Adrenal gland (tissue), 12 donors: Measurements from ENCODE around the gene DHX38. TPM values are rescaled to one million over a fixed set of nuclear protein-coding genes. Genes with fewer than 3 reads are reported as not detected.

Experiments used
- DNase-seq, 7 donors: peaks; one replicate each; pipeline ENCODE4 v3.0.0-alpha.2; 2019 to 2020
- H3K27ac ChIP-seq, 5 donors: fragments of 200-600 bp; sonication (generic) in 4 of 5; 1 replicate in 3 of 5; 2 replicates in 2 of 5; pipeline versions ENCODE4 v1.5.1 to v1.8.0; 2016 to 2020; ENCODE audit warnings: mild to moderate bottlenecking in 1 of 5
- H3K27me3 ChIP-seq: fragments of 200-600 bp; 2 replicates; pipeline ENCODE4 v1.8.0; 2021
- H3K36me3 ChIP-seq, 2 donors: fragments of 200-600 bp; replicated peaks in 1 of 2; 1 replicate in 1 of 2; 2 replicates in 1 of 2; pipeline versions ENCODE4 v1.5.1 to v1.8.0; 2018 to 2022
- H3K4me1 ChIP-seq, 2 donors: fragments of 200-600 bp; replicated peaks in 1 of 2; 1 replicate in 1 of 2; 2 replicates in 1 of 2; pipeline versions ENCODE4 v1.5.1 to v1.8.0; 2018 to 2021
- H3K4me3 ChIP-seq, 4 donors: fragments of 200-600 bp; sonication (generic) in 3 of 4; one replicate each; pipeline ENCODE4 v1.5.1; 2016 to 2018
- H3K9me3 ChIP-seq, 3 donors: fragments of 200-600 bp; sonication (generic) in 1 of 3; replicated peaks in 1 of 3; 1 replicate in 2 of 3; 2 replicates in 1 of 3; pipeline versions ENCODE4 v1.5.1 to v1.8.0; 2016 to 2021
- POLR2A ChIP-seq, 2 donors: fragments of 450-650 bp; IDR thresholded peaks; one replicate each; pipeline ENCODE4 v1.6.1; 2017; ENCODE audit warnings: antibody characterized with exemption in 2 of 2, mild to moderate bottlenecking in 2 of 2, moderate library complexity in 1 of 2
- WGBS, 4 donors: extraction: QIAGEN DNeasy Blood & Tissue Kit in 2 of 4; methylation state at CpG; one replicate each; pipeline versions ENCODE4 v1.1.5 to v1.1.7; 2013 to 2017; 5-methylcytosine and 5-hydroxymethylcytosine counted together
- intact Hi-C, 2 donors: fragments of 100-400 bp; cut with DNase I; formaldehyde crosslinking; loops; one replicate each; pipeline versions ENCODE4 v1.14.1 to v1.15.0; 2022 to 2023
- polyA plus RNA-seq, 3 donors: library from polyadenylated mRNA; stranded (reverse); fragments of 200-250 nt in 2 of 3; fragments of 350-450 nt in 1 of 3; fragmentation: Illumina TruSeq in 1 of 3; extraction: RNeasy Lipid Tissue Mini Kit (QIAGEN cat#74804) in 1 of 3; gene quantifications; one replicate each; pipeline ENCODE4 v1.2.3, GENCODE V29; 2013 to 2014
- total RNA-seq, 9 donors: library from RNA; depleted of rRNA in 4 of 9; stranded (reverse); fragments of >200 nt in 4 of 9; fragments of 120-200 nt in 1 of 9; fragmentation: NEBNext Ultra II Directional in 1 of 9; extraction: Animal tissue kit (Norgen Biotek cat#: 25700) in 1 of 9; gene quantifications; one replicate each; pipeline versions ENCODE4 v1.1.0 to v1.2.4, GENCODE V29; 2013 to 2023
- TF ChIP-seq, protein P1 (sequence below), 6 experiments: fragments of 450-650 bp in 4 of 6; fragments of 200-600 bp in 2 of 6; sonication (generic) in 1 of 6; IDR thresholded peaks; 1 replicate in 5 of 6; 2 replicates in 1 of 6; pipeline versions ENCODE4 v1.5.1 to v1.8.0; 2016 to 2021; ENCODE audit warnings: antibody characterized with exemption in 6 of 6, mild to moderate bottlenecking in 2 of 6, moderate library complexity in 1 of 6
- donor health status: healthy with polysubstance abuse.
- donor health status: Bipolar disorder and iron deficiency.
- donor health status: DM: yes; HTN: yes; CAD: no.
- donor health status: DM: no; HTN: no; CAD: no.
- donor health status: DM: no; HTN: no; CAD: no.
- donor health status: DM: yes; HTN: yes; CAD: no.

DHX38 gene
- total and polyA plus RNA-seq, 12 donors = 31.9 to 93.1 (median 45.0) TPM

GRCh38 chr16:72139908-72140307, 46.3 kb downstream of the DHX38 start:
- H3K4me3 ChIP-seq = no peak overlapping the region
- DNase-seq = no peak
- intact Hi-C loops = no loop called here

DNA sequence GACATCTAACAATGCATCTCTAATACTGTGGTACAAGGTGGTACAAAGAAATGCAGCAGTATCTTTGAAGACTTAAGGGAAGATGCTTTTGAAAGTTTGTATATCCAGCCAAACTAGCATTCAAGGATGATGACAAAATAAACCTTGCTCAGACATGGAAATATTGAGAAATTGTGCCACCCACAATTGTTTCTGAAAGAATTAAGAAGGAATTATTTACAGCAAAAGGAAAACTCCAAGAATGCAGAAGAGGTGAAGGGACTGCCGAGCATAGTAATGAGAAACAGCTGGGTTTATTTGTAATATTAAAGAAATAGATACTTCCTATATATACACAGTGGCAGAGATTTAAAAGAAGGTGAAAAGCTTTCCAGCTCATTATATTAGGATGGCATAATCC, 48.8 kb downstream of the DHX38 start:
- WGBS, 4 donors = 67 to 81% (median 75%) methylated on average over 1 of the region's 1 CpG
- Histone ChIP-seq H3K4me1 (no peaks in the 10 kb centered on the region), H3K4me3 (no peak overlapping the region), H3K27ac (no peak overlapping the region), H3K9me3 (no peaks in the 10 kb centered on the region), H3K36me3 (no peaks in the 10 kb centered on the region), H3K27me3 (no peaks in the 10 kb centered on the region)
- no peak for DNase-seq
- intact Hi-C loops = no loop called here
- TF ChIP-seq POLR2A (IDR thresholded peaks at IDR 0.05) = no peak
- TF ChIP-seq, protein P1, sequence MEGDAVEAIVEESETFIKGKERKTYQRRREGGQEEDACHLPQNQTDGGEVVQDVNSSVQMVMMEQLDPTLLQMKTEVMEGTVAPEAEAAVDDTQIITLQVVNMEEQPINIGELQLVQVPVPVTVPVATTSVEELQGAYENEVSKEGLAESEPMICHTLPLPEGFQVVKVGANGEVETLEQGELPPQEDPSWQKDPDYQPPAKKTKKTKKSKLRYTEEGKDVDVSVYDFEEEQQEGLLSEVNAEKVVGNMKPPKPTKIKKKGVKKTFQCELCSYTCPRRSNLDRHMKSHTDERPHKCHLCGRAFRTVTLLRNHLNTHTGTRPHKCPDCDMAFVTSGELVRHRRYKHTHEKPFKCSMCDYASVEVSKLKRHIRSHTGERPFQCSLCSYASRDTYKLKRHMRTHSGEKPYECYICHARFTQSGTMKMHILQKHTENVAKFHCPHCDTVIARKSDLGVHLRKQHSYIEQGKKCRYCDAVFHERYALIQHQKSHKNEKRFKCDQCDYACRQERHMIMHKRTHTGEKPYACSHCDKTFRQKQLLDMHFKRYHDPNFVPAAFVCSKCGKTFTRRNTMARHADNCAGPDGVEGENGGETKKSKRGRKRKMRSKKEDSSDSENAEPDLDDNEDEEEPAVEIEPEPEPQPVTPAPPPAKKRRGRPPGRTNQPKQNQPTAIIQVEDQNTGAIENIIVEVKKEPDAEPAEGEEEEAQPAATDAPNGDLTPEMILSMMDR (IDR thresholded peaks at IDR 0.05) = no peak

More at GRCh38 chr16:72139908-72140307, 46.3 kb downstream of the DHX38 start:
- Histone ChIP-seq H3K27ac (no peak overlapping the region), H3K4me1 (no peaks in the 10 kb centered on the region), H3K36me3 (no peaks in the 10 kb centered on the region), H3K27me3 (no peaks in the 10 kb centered on the region), H3K9me3 (no peaks in the 10 kb centered on the region)
- TF ChIP-seq POLR2A (IDR thresholded peaks at IDR 0.05) = no peak
- TF ChIP-seq, protein P1 (IDR thresholded peaks at IDR 0.05) = no peak
- WGBS, 4 donors = 94 to 95% (median 95%) methylated on average over 2 of the region's 2 CpGs

DNA sequence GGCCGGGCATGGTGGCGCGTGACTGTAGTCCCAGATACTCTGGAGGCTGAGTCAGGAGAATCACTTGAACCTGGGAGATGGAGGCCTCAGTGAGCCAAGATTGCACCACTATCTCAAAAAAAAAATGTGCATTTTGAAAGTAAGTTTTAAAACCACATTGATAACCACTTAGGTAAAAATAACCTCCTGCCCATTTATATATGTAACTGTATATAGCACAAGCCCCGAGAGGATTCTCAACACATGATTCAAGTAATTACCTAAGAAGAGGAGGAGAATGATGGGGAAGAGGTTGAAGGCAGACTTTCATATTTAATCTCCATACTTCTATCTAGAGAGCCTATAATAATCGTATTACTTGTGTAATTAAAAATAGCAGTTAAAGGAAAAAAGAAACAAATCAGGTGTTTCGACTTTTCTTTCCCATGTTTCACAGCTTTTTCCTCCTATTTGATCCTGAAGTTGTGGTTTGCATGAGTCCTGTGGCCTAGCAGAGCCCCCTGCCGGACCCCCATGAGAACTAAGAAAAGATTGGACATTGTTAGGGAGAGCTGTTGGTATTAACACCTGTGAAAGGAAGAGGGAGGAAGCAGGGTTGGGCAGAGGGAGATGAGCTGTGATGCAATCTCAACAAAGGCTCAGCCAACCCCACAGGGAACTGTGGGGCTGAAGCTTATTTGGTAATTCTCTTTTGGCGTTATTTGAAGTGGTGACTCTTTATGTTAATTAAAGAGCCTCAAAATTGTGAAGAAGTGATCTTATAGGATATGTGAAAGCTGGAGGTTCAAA, 56.2 kb downstream of the DHX38 start:
- H3K9me3 ChIP-seq = no peaks in the 10 kb centered on the region
- H3K4me1 ChIP-seq = no peaks in the 10 kb centered on the region
- no peaks in the 10 kb centered on the region for H3K36me3 ChIP-seq
- no peak for TF ChIP-seq POLR2A (IDR thresholded peaks at IDR 0.05)
- TF ChIP-seq, protein P1 (IDR thresholded peaks at IDR 0.05) = no peak
- intact Hi-C loops = no loop called here
- DNase-seq = no peak
- no peaks in the 10 kb centered on the region for H3K27me3 ChIP-seq
- no peak overlapping the region for H3K4me3 ChIP-seq
- 75 to 83% (median 80%) methylated on average over 8 of the region's 8 CpGs for WGBS, 4 donors
- H3K27ac ChIP-seq = no peak overlapping the region

GRCh38 chr16:72159386-72159785, 65.7 kb downstream of the DHX38 start:
- no peak for DNase-seq
- Histone ChIP-seq H3K9me3 (no peaks in the 10 kb centered on the region), H3K27ac (no peak overlapping the region), H3K4me3 (no peak overlapping the region), H3K27me3 (no peaks in the 10 kb centered on the region), H3K36me3 (no peaks in the 10 kb centered on the region), H3K4me1 (no peaks in the 10 kb centered on the region)
- intact Hi-C loops = no loop called here
- 46 to 60% (median 54%) methylated on average over 2 of the region's 2 CpGs for WGBS, 4 donors
- TF ChIP-seq, protein P1 (IDR thresholded peaks at IDR 0.05) = no peak
- no peak for TF ChIP-seq POLR2A (IDR thresholded peaks at IDR 0.05)
